NCI-H1417 treated with DMSO at 0.1 percent for 48 hours (cell line): ENCODE measurements around the gene GSTA1.
"Not testable (repeated sequence)": the region's sequence is repeated elsewhere in the genome, so short reads cannot be mapped to it uniquely, and the experiment has no call there.

Experiments used
- DNase-seq: peaks from one replicate; lab custom pipeline; 2025; lab: John Stamatoyannopoulos, UW

GSTA1 gene

DNA sequence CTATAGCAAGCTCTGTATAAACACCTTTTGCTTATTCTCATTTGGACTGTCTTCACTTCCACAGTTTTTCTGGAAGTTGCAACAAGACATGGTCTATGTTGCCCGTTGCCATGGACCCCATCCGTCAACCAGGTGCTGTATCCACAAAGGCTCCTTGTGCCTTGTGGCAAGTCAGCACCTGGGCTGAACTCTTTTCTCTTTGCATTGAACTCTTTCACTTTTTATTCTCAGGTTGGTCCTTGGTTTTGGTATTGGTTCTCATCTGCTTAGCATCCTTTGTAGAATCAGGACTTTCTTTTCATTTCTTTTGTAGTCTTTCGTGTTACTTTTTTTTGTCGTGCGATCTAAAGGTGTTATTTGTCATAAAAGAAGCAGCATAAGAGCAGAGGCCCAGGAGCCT, 5.0 kb upstream of the GSTA1 start:
- no peak for DNase-seq

DNA sequence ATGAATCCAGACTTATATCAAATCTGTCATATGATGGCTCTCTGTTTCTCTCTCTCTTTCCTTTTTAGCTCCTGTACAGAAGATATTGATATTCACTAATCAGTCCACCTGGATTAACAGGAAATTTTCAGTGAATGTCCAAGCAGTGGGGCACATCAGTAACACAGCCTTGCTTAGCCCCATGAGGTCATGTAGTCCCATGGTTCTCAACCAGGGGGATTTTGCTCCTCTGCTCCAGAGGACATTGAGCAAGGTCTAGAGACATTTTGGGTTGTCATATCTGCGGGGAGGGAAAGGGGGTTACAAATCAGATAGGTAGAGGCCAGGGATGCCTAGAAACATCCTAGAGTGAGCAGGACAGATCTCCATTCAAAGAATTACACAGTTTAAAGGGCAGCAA, 810 bp downstream of the GSTA1 start:
- no peak for DNase-seq

DNA sequence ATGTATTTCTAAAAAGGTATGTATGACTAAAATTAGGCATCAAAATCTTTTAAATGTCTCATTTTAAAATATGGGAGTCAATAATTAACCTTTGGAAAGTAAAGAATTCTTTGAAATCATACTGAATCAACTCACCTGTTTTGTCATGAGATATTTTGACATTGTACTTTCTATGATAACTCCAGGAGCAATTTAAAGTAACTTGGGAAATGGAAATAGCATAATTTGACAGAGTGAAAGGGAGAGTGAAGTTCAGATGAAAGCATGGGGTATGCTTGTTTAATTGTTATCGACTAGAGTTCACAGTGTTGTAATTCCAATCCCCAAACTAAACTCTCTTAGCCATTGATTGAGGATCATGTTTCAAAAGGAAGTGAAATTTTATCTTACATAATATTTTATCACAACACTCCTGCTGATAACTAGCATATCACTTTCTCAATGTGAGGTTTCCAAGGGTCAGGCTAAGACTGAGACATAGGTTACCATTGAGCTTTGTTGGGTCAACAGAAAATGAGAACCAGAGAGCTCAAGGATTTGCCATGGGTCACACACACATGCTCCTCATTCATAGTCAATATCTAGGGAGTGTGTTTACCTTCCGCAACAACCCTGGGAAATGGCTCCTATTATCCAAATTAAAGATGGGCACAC, 2.3 kb downstream of the GSTA1 start:
- DNase-seq, result no peak

DNA sequence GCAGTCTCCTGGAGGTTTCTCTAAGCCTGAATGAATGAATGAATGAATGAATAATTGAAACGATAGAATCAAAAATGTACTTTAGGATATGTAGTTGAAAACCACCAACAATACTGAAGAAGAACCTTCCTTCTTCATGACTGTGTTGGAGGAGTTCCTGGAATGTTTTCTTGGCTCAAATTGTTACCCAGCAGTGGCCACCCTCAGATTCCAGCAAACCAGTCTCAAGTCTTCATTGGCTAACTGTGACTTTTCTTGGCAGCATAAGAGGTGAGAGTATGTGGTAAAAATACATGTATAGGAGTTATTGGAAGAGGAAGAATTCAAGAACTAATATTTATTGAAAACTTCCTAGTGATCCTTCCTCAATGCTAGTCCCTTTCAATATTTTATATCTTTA, 4.3 kb downstream of the GSTA1 start:
- DNase-seq, result not testable (repeated sequence)

DNA sequence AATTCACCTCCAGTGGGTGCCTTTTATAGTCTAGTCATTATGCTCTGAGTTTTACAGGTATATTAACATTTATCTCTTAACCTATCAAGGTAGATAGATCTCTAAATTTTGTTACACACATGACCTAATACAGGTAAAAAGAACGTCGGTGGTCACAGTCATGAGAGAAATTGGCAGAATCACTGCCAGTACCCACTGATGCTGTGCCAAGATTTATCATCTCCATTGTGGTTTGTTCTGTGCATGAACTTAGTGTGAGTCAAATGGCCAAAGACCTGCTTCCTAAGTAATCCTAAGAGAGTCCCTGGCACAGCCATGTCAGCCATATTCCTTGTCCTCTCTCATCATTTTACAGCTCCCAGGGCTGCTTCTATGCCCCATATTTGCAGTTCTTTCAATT, 9.2 kb downstream of the GSTA1 start:
- not testable (repeated sequence) for DNase-seq

DNA sequence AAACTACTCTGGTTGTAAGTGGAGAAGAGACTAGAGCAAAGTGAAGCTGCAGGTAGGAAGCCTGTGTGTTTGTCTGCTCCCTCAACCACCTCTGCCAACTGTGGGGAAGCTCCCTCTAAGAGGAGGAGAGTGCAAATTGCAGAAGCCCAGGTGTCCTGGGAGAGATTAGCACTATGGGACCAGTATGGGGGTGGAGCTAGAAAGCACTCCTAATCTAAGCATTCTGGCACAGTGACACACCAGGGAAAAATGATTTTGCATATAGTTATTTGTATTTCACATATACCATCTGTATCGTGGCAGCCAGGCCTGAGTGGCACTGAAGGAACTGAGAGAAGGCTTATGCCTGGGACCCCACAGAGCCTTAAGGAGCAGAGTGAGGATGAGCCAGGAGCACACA, 12.8 kb downstream of the GSTA1 start:
- no peak for DNase-seq

DNA sequence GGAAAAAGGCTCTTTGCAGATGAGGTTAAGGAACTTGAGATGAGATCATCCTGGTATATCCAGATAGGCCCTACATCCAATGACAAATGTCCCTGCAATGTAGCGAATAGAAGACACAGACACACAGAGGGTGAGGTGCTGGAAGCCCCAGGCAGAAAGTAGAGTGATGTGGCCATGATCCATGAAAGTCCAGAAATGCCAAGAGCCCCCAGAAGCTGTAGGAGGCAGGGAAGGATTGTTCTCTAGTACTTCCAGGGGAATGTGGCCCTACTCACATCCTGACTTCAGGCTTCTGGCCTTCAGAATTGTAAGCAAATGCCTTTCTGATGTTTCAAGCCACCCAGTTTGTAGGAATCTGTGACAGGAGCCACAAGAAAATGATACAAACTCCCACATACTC, 14.0 kb downstream of the GSTA1 start:
- not testable (repeated sequence) for DNase-seq

DNA sequence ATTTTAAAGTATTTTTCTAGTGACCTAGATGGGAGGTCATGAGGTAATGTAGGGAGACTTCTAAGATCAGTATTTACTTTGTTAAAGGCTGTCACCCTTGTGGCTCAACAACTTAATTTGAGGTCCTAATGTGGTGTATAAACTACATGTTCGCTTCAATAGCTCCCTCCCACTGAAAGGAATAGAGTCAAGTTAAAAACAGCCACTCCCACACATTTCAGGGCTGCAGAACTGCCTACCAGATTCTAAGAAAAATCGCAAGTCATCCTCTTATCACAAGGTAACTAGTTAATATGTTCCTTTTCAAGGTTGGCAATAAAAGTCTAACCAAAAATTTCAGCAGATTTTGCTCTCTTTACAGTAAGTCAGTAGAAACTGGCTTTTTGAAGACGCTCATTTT, 15.1 kb downstream of the GSTA1 start:
- DNase-seq, result no peak

DNA sequence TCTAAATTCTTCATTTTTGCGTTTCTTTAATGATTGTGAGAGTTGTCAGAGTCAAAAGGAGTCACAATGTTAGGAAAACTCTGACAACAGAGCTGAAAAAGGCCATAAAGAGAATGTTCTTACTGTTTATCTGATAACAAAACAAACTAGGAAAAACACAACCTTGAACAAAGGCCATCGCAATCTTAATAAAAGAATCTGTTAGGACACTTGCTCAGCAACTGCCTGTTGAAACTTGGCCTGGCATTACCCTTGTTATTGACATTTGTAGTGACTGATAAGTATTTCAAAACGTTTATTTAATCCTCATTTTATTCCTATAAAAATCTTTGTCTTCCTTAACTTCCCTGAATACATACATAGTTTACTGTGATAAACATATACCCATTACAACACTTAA, 15.7 kb downstream of the GSTA1 start:
- DNase-seq, result no peak

DNA sequence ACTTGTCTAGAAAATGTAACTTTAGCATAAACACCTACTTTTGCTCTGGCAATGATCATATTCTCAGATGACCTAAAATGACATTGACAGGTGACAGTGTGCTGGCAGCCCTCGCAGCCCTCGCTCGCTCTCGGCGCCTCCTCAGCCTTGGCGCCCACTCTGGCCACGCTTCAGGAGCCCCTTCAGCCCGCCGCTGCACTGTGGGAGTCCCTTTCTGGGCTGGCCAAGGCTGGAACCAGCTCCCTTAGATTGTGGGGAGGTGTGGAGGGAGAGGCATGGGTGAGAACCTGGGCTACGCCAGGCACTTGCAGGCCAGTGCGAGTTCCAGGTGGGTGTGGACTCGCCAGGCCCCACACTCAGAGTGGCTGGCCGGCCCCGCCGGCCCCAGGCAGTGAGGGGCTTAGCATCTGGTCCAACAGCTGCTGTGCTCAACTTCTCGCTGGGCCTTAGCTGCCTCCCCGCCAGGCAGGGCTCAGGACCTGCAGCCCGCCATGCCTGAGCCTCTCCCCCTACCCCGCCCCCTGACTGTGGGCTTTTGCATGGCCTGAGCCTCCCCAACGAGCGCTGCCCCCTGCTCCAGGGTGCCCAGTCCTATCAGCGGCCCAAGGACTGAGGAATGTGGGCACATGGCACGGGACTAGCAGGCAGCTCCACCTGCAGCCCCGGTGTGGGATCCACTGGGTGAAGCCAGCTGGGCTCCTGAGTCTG, 17.2 kb downstream of the GSTA1 start:
- DNase-seq, result no peak

DNA sequence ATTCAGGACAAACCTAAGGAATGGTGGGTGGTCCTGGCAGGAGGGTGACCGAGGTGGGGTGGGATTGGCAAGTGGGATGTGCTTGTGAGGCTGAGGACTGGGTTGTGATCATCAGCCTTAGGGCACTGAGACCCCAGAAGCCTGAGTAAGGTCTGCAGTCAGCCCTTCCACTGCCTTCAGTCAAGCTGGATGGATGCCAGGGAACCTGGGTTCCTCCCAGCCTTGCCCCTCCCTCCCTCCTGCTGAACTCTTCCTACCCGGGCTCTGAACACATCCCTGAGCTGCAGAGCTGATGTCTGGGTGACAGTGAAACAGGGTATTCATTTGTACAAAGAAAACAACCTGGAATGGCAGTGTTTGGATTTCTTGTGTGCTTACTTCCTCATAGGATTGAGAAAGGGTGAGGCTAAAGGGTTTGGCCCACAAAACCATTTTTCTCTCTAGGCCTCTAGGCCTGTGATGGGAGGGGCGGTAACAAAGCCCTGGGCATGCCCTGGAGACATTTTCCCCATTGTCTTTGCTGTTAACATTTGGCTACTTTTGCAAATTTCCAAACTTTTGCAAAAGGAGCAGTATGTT, 20.8 kb downstream of the GSTA1 start:
- DNase-seq, result not testable (repeated sequence)

DNA sequence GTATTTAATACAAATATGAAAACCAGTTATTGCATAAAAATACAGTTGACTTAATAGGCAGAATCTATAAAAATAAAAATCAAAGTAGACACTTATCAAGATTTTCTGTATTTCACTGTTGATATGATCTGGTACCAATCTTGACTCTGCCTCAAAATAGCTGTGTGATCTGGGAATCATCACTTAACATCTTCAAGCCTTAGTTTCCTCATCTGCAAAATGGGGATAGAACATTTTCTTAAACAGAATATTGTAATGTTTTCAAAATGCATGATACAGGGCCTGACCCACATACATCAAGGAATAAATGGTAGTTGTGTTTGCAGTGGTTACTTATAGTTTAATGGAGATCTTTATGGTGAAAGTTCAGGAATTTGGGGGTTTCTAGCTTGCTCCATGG, 21.4 kb downstream of the GSTA1 start:
- DNase-seq, result not testable (repeated sequence)

DNA sequence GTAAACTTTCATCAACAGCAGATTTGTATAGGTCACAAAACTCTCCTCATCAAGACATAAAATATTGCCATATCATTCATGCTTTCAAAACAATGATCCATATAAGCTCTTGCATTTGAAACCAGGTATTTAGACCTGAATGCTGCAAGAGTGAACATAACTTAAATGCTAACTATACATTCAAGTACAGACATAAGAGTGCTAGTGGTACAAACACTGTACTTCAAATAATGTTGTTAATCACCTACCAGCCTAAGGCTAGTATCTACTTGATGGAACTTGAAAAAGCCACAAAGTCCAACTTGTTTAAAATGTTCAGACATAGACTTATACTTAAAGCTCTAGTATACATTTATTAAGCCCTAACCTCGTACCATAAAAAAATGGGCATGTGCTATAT, 24.4 kb downstream of the GSTA1 start:
- no peak for DNase-seq

DNA sequence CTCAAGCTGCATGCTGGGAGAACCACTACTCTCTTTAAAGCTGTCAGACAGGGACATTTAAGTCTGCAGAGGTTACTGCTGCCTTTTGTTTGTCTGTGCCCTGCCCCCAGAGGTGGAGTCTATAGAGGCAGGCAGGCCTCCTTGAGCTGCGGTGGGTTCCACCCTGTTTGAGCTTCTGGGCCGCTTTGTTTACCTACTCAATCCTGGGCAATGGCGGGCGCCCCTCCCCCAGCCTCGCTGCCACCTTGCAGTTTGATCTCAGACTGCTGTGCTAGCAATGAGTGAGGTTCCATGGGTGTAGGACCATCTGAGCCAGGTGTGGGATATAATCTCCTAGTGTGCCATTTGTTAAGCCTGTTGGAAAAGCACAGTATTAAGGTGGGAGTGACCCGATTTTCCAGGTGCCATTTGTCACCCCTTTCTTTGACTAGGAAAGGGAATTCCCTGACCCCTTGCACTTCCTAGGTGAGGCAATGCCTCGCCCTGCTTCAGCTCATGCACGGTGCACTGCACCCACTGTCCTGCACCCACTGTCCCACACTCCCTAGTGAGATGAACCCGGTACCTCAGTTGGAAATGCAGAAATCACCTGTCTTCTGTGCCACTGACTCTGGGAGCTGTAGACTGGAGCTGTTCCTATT, 26.8 kb downstream of the GSTA1 start:
- not testable (repeated sequence) for DNase-seq

DNA sequence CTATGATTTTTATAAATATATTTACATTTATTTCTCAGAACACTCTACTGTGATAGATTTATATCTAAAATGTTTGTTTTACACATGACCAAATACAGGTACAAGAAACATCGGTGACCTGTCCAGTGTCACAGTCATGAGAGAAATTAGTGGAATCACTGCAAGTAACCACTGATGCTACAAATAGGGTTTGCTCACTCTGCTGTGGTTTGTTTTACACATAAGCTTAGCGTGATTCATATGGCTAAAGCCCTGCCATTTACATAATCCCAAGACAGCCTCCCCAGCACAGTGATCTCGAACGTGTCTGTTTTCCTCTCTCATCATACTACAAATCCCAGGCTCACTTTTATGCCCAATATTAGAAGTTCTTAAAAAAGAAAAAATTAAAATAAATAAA, 34.2 kb downstream of the GSTA1 start:
- DNase-seq, result not testable (repeated sequence)

DNA sequence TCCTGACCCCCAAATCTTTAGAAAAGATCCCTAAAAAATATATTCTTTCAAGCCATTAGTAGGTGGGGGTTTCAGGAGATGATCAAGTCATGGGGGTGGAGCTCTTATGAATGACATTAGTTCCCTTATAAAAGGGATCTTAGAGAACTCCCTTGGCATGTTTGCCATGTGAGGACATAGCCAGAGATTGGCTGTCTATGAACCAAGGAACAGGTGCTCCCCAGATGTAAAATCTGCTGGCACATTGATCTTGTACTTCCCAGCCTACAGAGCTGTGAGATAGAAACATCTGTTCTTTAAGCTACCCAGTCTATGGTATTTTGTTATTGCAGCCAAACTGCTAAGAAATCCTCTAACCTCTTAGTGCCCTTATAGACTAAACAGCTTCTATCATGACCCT, 36.0 kb downstream of the GSTA1 start:
- DNase-seq, result not testable (repeated sequence)

DNA sequence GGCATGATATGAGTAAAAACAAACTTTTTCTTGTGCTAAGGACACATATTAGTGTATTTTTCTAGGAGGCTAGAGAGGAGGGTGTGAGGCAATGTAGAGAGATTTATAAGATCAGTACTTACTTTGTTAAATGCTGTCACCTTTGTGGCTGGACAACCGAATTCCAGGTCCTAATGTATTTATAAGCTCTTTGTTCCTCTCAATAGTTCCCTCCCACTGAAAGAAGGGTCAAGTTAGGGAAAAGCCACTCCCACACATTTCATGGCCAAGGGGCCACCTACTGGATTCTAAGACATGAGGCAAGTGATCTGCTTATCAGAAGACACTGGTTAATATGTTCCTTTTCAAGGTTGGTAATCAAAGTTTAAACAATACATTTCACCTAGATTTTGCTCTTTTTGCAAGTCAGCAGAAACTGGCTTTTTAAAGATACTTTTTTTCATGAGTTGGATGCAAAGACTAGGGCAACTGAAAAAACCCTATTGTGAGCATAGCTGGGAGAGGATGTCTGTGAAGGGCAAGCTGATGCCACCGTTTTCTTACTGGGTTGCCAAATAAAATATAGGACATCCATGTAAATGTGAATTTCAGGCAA, 40.2 kb downstream of the GSTA1 start, which contains the start of gene GSTA2:
Gene GSTA2 (minus strand): TSS at position 154 of the 595 bp plus-strand sequence. CDS start 5,528 bp downstream, outside the sequence.
- DNase-seq, result not testable (repeated sequence)

DNA sequence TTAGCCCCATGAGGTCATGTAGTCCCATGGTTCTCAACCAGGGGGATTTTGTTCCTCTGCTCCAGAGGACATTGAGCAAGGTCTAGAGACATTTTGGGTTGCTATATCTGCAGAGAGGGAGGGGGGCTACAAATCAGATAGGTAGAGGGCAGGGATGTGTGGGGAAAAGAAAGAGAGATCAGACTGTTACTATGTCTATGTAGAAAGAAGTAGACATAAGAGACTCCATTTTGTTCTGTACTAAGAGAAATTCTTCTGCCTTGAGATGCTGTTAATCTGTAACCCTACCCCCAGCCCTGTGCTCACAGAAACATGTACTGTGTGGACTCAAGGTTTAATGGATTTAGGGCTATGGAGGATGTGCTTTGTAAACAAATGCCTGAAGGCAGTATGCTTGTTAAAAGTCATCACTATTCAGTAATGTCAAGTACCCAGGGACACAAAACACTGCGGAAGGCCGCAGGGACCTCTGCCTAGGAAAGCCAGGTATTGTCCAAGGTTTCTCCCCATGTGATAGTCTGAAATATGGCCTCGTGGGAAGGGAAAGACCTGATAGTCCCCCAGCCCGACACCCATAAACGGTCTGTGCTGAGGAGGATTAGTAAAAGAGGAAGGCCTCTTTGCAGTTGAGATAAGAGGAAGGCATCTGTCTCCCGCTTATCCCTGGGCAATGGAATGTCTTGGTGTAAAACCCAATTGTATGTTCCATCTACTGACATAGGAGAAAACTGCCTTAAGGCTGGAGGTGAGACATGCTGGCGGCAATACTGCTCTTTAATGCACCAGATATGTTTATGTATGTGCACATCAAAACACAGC, 41.7 kb downstream of the GSTA1 start:
- not testable (repeated sequence) for DNase-seq

DNA sequence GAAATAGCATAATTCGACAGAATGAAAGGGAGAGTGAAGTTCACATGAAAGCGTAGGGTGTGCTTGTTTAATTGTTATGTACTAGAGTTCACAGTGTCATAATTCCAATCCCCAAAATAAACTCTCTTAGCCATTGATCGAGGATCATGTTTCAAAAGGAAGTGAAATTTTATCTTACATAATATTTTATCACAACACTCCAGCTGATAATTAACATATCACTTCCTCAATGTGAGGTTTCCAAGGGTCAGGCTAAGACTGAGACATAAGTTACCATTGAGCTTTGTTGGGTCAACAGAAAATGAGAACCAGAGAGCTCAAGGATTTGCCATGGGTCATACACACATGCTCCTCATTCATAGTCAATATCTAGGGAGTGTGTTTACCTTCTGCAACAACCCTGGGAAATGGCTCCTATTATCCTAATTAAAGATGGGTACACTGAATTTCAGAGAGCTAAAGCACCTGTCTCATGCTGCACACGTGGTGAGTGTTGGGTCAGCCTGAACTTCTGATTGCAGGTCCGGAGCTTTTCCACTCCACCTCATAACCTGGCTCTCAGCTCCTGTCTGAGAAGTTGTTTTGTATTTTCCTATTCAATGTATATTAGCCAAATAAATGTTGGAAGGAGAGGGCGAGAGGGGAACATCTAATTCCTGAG, 43.4 kb downstream of the GSTA1 start:
- no peak for DNase-seq

DNA sequence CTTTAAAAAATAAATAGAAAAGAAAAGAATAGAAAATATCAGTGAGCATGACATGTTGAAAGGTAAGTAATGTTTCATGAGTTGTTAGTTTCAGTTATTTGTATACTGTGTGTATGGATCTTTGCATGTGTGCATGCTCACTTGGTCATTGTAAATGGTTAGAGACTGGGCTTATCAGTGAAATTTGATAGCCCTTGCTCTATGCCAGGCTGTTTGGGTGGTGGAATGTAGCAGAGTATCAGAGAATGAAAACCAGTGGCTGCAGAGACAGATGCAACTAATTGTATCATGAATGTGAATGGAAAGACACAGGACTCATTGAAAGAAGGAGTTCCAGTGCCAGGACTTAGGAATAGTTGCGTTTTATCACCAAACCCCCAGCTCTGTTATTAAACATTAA, 44.5 kb downstream of the GSTA1 start:
- DNase-seq, result no peak
